H9 (cell line): ENCODE results near the gene INSL3. TPM values are rescaled to one million over a fixed set of nuclear protein-coding genes. Genes with fewer than 3 reads are reported as not detected.

Experiments
- DNase-seq: peaks from one replicate; pipeline ENCODE4 v3.0.0-alpha.2; 2017
- H2AFZ ChIP-seq: one replicate; pipeline ENCODE4 v1.6.1; 2013; ENCODE audit warnings: mild to moderate bottlenecking, low read length, control low read depth, moderate library complexity
- H2AK5ac ChIP-seq: 2 replicates; pipeline ENCODE4 v1.6.1; 2013; ENCODE audit warnings: low read length, control low read depth, mixed read lengths; ENCODE audit not compliant: insufficient read length
- H2BK120ac ChIP-seq: one replicate; pipeline ENCODE4 v1.6.1; 2013; ENCODE audit warnings: low read depth, mild to moderate bottlenecking, low read length, control low read depth, inconsistent platforms; ENCODE audit not compliant: poor library complexity, severe bottlenecking
- H2BK12ac ChIP-seq: 2 replicates; pipeline ENCODE4 v1.6.1; 2013; ENCODE audit warnings: low read length, control low read depth, mixed read lengths, low read depth; ENCODE audit not compliant: insufficient read length
- H2BK15ac ChIP-seq: 2 replicates; pipeline ENCODE4 v1.6.1; 2013; ENCODE audit warnings: low read depth, low read length, control low read depth
- H2BK20ac ChIP-seq: one replicate; pipeline ENCODE4 v1.6.1; 2013; ENCODE audit warnings: low read depth, mild to moderate bottlenecking, low read length, control low read depth, inconsistent platforms; ENCODE audit not compliant: poor library complexity, severe bottlenecking
- H2BK5ac ChIP-seq: 2 replicates; pipeline ENCODE4 v1.6.1; 2013; ENCODE audit warnings: low read length, control low read depth, mixed read lengths; ENCODE audit not compliant: insufficient read length
- H3K14ac ChIP-seq: 2 replicates; pipeline ENCODE4 v1.6.1; 2013; ENCODE audit warnings: low read length, control low read depth; ENCODE audit not compliant: insufficient read depth
- H3K18ac ChIP-seq: 2 replicates; pipeline ENCODE4 v1.6.1; 2013; ENCODE audit warnings: low read depth, mild to moderate bottlenecking, mixed read lengths, low read length, control low read depth; ENCODE audit not compliant: insufficient read length
- H3K23ac ChIP-seq: 2 replicates; pipeline ENCODE4 v1.6.1; 2013; ENCODE audit warnings: low read length, control low read depth, mixed read lengths, low read depth; ENCODE audit not compliant: insufficient read length
- H3K23me2 ChIP-seq: 2 replicates; pipeline ENCODE4 v1.6.1; 2013; ENCODE audit warnings: low read depth, mild to moderate bottlenecking, mixed read lengths, low read length, control low read depth; ENCODE audit not compliant: insufficient read length, poor library complexity, severe bottlenecking
- H3K27ac ChIP-seq: 2 replicates; pipeline ENCODE4 v1.5.1; 2013; ENCODE audit warnings: low read length, control low read depth, mixed read lengths, low read depth; ENCODE audit not compliant: insufficient read length
- H3K27me3 ChIP-seq: 2 replicates; pipeline ENCODE4 v1.6.1; 2013; ENCODE audit warnings: low read length, control low read depth, inconsistent platforms; ENCODE audit not compliant: insufficient read depth
- H3K4ac ChIP-seq: 2 replicates; pipeline ENCODE4 v1.6.1; 2013; ENCODE audit warnings: low read depth, mild to moderate bottlenecking, control low read depth, inconsistent platforms, low read length, moderate library complexity
- H3K4me1 ChIP-seq: 2 replicates; pipeline ENCODE4 v1.6.1; 2013; ENCODE audit warnings: low read length, control low read depth, inconsistent platforms; ENCODE audit not compliant: insufficient read depth
- H3K4me2 ChIP-seq: 2 replicates; pipeline ENCODE4 v1.6.1; 2013; ENCODE audit warnings: low read length, control low read depth, mixed read lengths; ENCODE audit not compliant: insufficient read length, insufficient read depth
- H3K56ac ChIP-seq: 2 replicates; pipeline ENCODE4 v1.6.1; 2013; ENCODE audit warnings: low read depth, mild to moderate bottlenecking, mixed read lengths, low read length, control low read depth; ENCODE audit not compliant: insufficient read length
- H3K79me1 ChIP-seq: 2 replicates; pipeline ENCODE4 v1.6.1; 2013; ENCODE audit warnings: low read depth, mild to moderate bottlenecking, moderate library complexity, low read length, control low read depth, inconsistent platforms; ENCODE audit not compliant: insufficient read depth, poor library complexity, severe bottlenecking
- H3K79me2 ChIP-seq: 2 replicates; pipeline ENCODE4 v1.6.1; 2013; ENCODE audit warnings: low read length, control low read depth, inconsistent platforms; ENCODE audit not compliant: insufficient read depth
- H3K9ac ChIP-seq: 2 replicates; pipeline ENCODE4 v1.6.1; 2013; ENCODE audit warnings: low read length, control low read depth, mixed read lengths; ENCODE audit not compliant: insufficient read length; ENCODE audit errors: extremely low read depth
- H3K9me3 ChIP-seq: one replicate; pipeline ENCODE4 v1.6.1; 2013; ENCODE audit warnings: low read depth, low read length, inconsistent platforms; ENCODE audit not compliant: control insufficient read depth
- H3T11ph ChIP-seq: one replicate; pipeline ENCODE4 v1.6.1; 2013; ENCODE audit warnings: mild to moderate bottlenecking, low read length, control low read depth, inconsistent platforms
- H4K20me1 ChIP-seq: one replicate; pipeline ENCODE4 v1.6.1; 2013; ENCODE audit not compliant: control insufficient read depth, insufficient read length, insufficient read depth
- H4K5ac ChIP-seq: 2 replicates; pipeline ENCODE4 v1.6.1; 2013; ENCODE audit warnings: low read depth, mild to moderate bottlenecking, mixed read lengths, low read length, control low read depth; ENCODE audit not compliant: insufficient read length
- H4K8ac ChIP-seq: replicated peaks from 2 replicates; pipeline ENCODE4 v1.6.1; 2013; ENCODE audit warnings: low read length, control low read depth, mixed read lengths, low read depth; ENCODE audit not compliant: insufficient read length
- H4K91ac ChIP-seq: 2 replicates; pipeline ENCODE4 v1.6.1; 2013; ENCODE audit warnings: low read depth, mild to moderate bottlenecking, moderate library complexity, mixed read lengths, low read length, control low read depth; ENCODE audit not compliant: insufficient read length
- H3K27ac Mint-ChIP-seq, 3 experiments: 2 replicates in 2 of 3; 3 replicates in 1 of 3; pipeline ENCODE4 v1.8.0; 2020 to 2021; ENCODE audit warnings: mixed read lengths in 3 of 3, mild to moderate bottlenecking in 1 of 3, moderate library complexity in 1 of 3
- H3K27me3 Mint-ChIP-seq: 2 replicates; pipeline ENCODE4 v1.8.0; 2021; ENCODE audit warnings: low read depth, mild to moderate bottlenecking, moderate library complexity, mixed read lengths
- H3K36me3 Mint-ChIP-seq, 3 experiments: 2 replicates in 2 of 3; 3 replicates in 1 of 3; pipeline ENCODE4 v1.8.0; 2020 to 2021; ENCODE audit warnings: low read depth in 3 of 3, mixed read lengths in 3 of 3; ENCODE audit not compliant: insufficient read depth in 1 of 3
- H3K4me1 Mint-ChIP-seq, 2 experiments: 2 replicates each; pipeline ENCODE4 v1.8.0; 2020; ENCODE audit warnings: mixed read lengths in 2 of 2
- H3K4me3 Mint-ChIP-seq, 2 experiments: 2 replicates in 1 of 2; 3 replicates in 1 of 2; pipeline ENCODE4 v1.8.0; 2020 to 2021; ENCODE audit warnings: mild to moderate bottlenecking in 2 of 2, mixed read lengths in 2 of 2, moderate library complexity in 1 of 2
- H3K9me3 Mint-ChIP-seq, 2 experiments: 2 replicates in 1 of 2; 3 replicates in 1 of 2; pipeline ENCODE4 v1.8.0; 2020; ENCODE audit warnings: mild to moderate bottlenecking in 2 of 2, mixed read lengths in 2 of 2, moderate library complexity in 1 of 2
- WGBS: extraction: QIAGEN DNeasy Blood & Tissue Kit; methylation state at CpG from one replicate; pipeline ENCODE4 v1.1.7; 2013; ENCODE audit warnings: missing lambda C conversion rate, low lambda C conversion rate, mixed read lengths; ENCODE audit not compliant: insufficient read length; ENCODE audit errors: extremely low coverage; 5-methylcytosine and 5-hydroxymethylcytosine counted together
- total RNA-seq: library from RNA; stranded (reverse); gene quantifications from 2 replicates; pipeline ENCODE4 v1.2.1, GENCODE V29; 2021
- TF ChIP-seq, protein P1 (sequence below): fragments of 200-600 bp; sonication (generic); conservative IDR thresholded peaks from 3 replicates; pipeline ENCODE4 v1.8.0; 2021; ENCODE audit warnings: antibody characterized with exemption, mild to moderate bottlenecking

The INSL3 gene
- total RNA-seq, 1 experiment from 2014 or later: 0.63 TPM

DNA sequence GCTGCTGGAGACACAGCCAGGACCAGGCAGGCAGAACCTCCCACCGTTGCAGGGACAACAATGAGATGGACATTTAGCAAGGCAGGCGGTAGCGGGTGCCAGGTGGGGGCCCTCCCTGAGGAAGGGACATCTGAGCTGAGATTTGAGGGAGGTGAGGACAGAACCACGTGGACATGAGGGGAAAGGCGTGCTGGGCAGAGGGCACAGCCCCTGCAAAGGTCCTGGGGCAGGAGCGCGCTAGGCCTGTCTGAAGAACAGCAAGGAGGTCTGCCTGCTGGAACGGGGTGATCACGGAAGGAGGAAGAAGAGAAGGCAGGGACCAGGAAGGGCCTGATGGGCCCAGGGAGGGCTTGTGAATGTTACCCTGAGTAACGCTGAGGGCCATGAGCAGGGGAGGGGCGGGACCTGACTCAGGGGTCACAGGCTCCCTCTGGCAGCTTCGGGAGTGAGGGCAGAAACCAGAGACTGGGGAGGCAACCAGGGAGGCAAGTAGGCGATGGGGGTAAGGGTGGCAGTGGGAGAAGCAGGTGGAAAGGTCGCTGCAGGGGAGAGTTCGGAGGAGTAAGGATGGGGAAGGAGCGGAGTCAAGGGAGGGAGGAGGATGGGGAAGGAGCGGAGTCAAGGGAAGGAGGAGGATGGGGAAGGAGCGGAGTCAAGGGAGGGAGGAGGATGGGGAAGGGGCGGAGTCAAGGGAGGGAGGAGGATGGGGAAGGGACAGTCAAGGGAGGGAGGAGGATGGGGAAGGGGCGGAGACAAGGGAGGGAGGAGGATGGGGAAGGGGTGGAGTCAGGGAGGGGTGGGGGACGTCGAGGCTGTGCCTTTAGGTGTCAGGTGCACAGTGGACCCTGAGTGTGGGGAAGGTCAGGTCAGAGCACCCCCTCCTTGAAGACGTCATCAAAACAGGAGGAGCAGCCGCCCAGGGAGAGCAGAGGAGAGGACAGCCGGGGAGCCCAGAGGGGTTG is 42.1 kb downstream of the INSL3 start:
- Histone ChIP-seq H2BK5ac (no peak overlapping the region), H3T11ph (no peak overlapping the region), H2AK5ac (no peak overlapping the region), H2BK20ac (no peak overlapping the region), H3K56ac (no peak overlapping the region), H3K4me2 (peak overlapping the region; percentile 92), H3K14ac (no peak overlapping the region), H3K79me1 (no peaks in the 10 kb centered on the region), H3K23me2 (peaks cover 13% of the 10 kb centered on the region), H3K9me3 (no peaks in the 10 kb centered on the region), H2BK12ac (no peak overlapping the region), H3K4me1 (no peaks in the 10 kb centered on the region), H4K5ac (no peak overlapping the region), H2BK15ac (no peak overlapping the region), H3K79me2 (no peaks in the 10 kb centered on the region), H3K18ac (peak overlapping the region; percentile 23), H3K4ac (no peak overlapping the region), H4K91ac (no peak overlapping the region), H4K8ac (no peak overlapping the region), H2BK120ac (no peak overlapping the region), H3K9ac (no peak overlapping the region), H2AFZ (no peak overlapping the region), H4K20me1 (peaks cover 2% of the 10 kb centered on the region), H3K23ac (no peak overlapping the region), H3K27ac (no peak overlapping the region), H3K27me3 (no peaks in the 10 kb centered on the region)
- H3K4me1 Mint-ChIP-seq: peaks cover 16 to 28% of the 10 kb centered on the region in 2 experiments
- H3K27me3 Mint-ChIP-seq: 0 out of 2 replicates have a peak, but pooled peaks cover 2% of the 10 kb centered on the region
- TF ChIP-seq, protein P1, sequence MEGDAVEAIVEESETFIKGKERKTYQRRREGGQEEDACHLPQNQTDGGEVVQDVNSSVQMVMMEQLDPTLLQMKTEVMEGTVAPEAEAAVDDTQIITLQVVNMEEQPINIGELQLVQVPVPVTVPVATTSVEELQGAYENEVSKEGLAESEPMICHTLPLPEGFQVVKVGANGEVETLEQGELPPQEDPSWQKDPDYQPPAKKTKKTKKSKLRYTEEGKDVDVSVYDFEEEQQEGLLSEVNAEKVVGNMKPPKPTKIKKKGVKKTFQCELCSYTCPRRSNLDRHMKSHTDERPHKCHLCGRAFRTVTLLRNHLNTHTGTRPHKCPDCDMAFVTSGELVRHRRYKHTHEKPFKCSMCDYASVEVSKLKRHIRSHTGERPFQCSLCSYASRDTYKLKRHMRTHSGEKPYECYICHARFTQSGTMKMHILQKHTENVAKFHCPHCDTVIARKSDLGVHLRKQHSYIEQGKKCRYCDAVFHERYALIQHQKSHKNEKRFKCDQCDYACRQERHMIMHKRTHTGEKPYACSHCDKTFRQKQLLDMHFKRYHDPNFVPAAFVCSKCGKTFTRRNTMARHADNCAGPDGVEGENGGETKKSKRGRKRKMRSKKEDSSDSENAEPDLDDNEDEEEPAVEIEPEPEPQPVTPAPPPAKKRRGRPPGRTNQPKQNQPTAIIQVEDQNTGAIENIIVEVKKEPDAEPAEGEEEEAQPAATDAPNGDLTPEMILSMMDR: no peak
- H3K36me3 Mint-ChIP-seq: peaks cover 5 to 10% (median 5%) of the 10 kb centered on the region in 3 experiments; a peak in 3 of 7 replicates
- DNase-seq: peak; percentile 93
- H3K4me3 Mint-ChIP-seq: peak overlapping the region; percentile 64 to 84
- WGBS: no CpG with 5 or more reads among the region's 25 CpGs
- peak overlapping the region in 2 of 3 experiments; percentile 72 to 82; a peak in 4 of 7 replicates for H3K27ac Mint-ChIP-seq
- peaks cover 0 to 2% of the 10 kb centered on the region in 2 experiments; a peak in 1 of 5 replicates for H3K9me3 Mint-ChIP-seq
